DMS 273 (cell line): Measurements from ENCODE around the gene IMMP2L.

Experiments used
- DNase-seq: peaks from one replicate; lab custom pipeline; 2025; ENCODE audit not compliant: unreplicated experiment; lab: John Stamatoyannopoulos, UW

IMMP2L gene

DNA sequence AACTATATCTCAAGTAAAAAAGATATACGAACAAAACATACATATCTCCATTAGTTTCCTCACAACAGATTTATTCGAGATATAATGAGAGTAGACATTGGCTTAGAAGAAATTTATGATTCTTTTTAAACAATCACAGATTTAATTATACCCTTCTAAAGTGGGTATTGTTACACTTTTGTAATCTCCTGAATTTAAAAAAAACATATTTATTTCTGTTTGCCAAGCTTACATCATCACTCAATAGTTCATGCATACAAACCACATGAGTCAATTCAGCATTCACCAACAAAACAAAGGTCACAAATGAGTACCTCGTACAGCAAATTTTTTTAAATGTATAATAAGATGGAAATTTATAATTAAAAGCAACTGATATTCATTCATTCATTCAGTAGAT is 453.8 kb downstream of the IMMP2L start:
- DNase-seq = no peak

- peak; percentile 82 for DNase-seq
Measured at GRCh38 chr7:111108000-111108399, 454.3 kb downstream of the IMMP2L start.

DNA sequence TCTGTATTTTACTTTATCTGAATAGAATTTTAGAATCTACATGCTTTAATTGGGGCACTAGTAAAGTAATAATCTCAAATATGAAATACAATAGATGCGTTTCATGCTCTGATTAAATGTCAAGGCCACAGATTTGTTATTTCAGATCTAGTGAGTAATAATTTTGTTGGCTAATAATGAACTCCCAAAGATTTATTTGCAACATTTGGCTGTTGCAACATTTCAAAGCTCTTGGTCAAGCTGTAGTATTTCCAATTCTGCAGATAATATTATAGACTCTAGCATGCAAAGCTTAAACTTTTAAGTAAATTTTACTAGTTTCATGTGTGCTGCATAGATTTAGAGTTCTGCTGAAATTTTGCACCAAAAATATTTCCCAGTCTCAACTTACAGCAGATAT is 454.7 kb downstream of the IMMP2L start:
- DNase-seq = no peak

DNA sequence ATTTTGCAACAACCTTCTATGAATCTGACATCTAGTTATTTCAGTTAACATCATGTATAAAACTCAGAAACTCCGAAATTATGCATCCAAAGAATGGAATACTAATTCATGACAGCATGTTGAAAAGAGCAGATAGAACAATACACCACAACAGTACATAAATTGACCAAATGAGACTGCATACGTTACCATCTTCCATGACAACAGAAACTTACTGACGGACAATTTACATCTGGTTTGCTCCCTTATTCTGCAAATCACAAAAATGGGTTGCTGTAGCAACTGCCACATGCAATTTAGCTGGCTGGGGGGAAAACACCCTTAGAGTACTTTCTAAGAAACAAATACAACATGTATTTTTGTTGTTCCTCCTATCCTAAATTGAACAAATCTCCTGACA is 457.0 kb downstream of the IMMP2L start:
- no peak for DNase-seq

DNA sequence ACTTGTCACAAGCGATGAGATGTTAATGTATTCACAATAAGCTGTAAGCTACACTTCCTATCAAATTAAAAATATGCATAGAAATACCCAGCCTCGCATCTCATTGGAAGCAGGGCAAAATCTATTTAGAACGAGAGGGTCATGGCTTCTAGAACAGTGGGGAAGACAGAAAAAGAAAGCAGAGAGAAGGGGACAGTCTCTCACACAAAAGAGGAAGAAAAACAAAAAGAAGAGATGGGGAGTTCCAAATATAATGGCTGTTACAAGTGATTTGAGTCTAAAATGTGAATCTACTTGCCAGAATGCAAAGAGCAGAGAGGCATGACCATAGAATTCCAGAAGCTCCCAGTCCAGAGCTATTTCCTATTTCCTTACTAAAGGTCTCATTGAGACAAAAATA is 457.6 kb downstream of the IMMP2L start:
- DNase-seq = no peak

- DNase-seq = no peak
Measured at GRCh38 chr7:111103678-111104274, 458.5 kb downstream of the IMMP2L start.

- no peak for DNase-seq
Measured at GRCh38 chr7:111103136-111103535, 459.2 kb downstream of the IMMP2L start.

- DNase-seq = no peak
Measured at GRCh38 chr7:111101856-111102646, 460.2 kb downstream of the IMMP2L start.

- no peak for DNase-seq
Measured at GRCh38 chr7:111098926-111099250, 463.4 kb downstream of the IMMP2L start.

DNA sequence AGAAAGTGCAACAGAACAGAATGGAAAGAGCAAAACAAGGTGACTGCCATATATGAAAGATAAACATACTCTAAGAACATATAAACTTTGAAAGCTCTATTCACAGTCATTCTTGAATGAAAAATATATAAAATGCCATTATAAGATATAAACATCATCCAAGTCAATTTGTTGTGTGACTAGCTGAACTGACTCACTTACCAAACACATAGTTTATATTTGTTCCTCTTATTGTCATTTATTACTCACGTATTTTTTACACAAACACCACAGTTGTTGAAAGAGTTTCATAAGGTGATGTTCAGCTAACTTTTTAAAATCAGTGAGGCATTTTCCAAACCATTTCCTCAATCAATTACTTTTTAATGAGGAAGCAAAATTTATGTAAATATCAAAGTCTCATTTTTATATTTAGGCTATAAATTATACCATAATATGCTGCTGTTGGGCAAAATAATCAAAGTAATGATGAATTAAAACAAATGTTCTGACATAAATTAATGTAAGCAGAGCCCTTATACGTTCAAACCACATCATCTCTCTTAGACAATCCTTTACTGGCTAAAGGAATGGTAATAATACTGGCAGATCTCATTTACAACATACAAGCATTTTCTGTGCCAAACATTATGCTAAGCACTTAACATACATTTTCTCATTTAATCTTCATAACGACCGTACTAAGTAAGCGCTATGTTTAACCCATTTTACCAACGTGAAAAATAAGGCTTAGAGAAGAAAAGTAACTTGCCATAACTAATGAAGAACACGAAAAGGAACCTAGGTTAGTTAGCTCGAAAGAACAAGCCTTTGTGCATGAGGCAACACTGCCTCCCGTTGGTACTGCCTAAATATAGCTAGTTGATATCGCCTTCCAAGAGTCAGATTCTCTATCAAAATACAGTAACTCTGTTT is 464.0 kb downstream of the IMMP2L start:
- peak; percentile 77 for DNase-seq

DNA sequence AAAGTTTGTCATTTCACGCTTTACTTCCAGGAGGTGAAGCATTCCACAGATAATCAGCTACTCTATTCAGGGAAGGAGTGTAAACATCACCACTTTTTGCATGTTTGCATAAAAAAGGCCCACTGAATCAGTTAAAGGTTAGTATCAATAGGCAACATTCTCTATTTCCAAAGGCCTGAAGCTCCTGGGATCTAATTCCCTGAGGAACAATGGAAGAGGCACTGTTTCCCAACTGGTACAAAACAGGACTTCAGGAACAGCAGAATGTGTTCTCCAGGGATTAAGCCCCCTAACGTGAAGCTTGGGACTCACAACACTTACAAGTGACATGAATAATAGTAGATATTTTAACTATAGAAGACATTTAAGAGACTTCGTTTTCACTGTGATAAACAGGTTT is 465.3 kb downstream of the IMMP2L start:
- DNase-seq = no peak

DNA sequence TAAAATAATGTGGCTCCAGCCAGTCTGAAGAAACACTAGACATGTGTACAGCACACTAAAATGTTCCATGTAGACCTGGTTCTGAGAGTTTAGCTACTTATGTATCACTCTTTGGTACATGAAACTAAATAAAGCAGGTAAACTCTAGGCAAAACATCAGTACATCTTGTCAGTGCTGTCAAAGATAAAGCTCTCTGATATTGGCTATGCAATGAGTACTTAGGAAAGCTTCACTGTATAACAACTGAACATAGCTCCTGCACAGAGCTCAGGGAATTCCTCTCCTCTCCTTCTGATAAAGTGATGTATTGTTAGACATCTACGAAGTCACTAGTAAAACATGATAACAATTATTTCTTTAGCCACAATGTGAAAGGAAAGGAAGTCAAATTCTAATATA is 467.9 kb downstream of the IMMP2L start:
- DNase-seq = no peak

- no peak for DNase-seq
Measured at GRCh38 chr7:111093496-111093895, 468.8 kb downstream of the IMMP2L start.

- peak; percentile 24 for DNase-seq
Measured at GRCh38 chr7:111092406-111093236, 469.7 kb downstream of the IMMP2L start.

DNA sequence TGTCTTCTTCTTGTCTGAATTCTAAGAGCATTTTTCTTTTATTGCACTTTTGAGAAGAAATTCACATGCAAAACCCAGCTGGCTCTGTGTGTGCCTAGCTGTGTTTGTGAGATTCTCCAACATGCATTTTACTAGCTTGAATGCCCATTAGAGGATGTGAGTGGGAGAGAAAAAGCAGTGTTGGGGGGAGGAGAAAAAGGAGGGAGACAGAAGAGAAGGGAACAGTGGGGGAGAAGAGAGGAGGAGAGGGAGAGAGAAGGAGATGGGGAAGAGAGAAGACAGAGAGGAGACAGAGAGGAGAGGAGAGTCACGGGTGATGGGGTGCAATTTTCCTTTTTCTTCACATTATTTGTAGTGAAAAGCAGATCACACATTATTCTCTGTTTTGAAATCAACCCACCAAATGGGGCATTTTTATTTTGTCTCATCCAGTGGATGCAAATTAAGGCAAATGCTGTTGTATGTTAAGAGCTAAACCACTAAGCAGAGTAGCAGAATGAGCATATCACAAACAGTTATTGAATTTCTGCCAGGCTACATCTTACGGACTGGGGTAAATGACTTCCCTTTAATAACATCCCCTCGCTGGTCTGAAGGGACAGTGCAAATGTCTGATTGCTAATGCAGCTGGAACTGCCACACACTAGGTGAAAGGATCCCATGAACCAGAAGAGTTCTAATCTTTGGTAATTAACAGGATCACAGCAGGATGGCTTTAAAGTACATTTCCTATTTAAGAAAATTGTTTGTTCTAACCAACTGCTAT is 470.5 kb downstream of the IMMP2L start:
- peak; percentile 69 for DNase-seq

DNA sequence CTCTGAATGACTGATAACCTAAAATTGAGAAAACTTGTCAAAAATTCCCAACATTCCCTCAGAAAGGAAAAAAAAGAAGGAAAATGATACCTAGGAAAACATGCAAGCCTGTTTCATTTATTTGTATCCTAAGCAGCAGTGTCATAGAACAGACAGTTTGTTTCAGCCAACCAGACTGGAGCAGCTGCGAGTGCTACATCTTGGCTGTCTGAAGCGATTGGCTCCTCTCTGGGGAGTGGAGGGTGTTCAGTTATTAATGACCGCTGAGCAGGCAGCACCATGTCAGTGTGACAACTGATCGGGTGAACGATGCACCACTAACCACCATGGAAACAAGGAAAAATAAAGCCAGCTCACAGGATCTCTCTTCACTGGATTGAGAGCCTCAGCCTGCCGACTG is 471.4 kb downstream of the IMMP2L start, which contains the start of gene LRRN3:
LRRN3 (plus strand) TSS at position 282 of the 400 bp plus-strand sequence. CDS start 31,646 bp downstream, outside the sequence.
- peak; percentile 91 for DNase-seq

DNA sequence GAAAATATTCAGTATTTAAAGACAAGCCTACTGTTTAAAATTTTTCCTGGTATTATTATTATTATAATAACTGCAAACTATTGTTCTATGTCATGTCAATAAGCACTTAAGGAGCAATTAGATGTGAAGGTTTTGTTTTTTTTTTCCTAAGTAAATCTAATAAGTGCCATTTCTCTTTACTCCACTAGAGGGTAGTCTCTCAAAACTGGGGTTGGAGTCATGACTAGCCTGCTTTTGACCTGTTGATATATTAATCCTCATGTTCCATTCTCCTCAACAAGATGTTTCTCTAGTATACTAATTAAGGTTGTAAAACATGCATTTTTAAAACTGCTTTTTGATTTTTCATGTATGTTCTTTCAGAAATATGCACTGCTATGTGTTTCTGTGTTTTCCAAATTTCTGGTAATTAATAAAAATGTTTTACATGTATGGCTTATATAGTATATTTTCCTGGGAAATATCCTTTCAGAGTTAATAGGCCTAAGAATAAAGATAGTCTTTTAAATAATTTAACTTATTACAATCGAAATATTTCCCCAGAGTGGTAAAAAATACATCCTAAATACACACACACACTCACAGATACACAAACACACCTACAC is 472.4 kb downstream of the IMMP2L start:
- DNase-seq = peak; percentile 83

DNA sequence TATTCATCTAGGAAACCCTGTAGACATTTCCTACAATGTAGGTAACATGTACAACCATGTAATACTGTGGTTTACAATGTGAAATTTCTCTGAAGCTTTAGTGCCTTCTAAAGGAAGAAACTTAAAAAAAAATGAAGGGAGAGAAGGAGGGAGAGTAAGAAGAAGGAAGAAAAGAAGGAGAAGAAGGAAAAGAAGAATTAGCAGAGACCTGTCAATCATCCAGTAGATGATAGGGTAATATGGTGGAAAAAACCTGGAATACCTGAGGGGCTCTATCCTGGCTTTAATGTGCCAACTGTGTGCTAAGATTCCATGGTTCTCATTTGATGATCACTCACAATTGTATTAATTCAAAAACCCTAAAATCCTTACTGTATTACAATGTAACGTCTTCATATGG is 474.0 kb downstream of the IMMP2L start:
- no peak for DNase-seq

DNA sequence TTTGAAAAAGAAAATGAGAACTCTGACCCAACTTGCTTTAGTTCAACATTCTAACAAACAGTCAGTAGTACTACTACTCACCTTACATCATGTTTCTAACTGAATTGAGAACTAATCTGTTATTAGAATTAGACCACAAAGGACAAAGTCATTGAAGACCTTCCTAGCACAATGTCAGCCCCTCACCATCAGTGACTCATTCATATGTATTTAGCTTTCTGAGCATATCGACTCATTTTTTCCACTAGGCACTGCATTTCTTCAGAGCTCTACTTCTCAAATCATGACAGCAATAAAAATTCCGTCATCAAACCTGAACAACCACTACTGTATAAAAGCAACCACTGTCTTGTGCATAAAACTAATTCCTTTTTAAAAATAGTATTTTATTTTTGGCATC is 475.8 kb downstream of the IMMP2L start:
- no peak for DNase-seq

GRCh38 chr7:111085356-111085755 is 476.9 kb downstream of the IMMP2L start:
- no peak for DNase-seq
